Right lobe of liver (tissue), 6 donors: ENCODE results near the gene ART4. TPM values are rescaled to one million over a fixed set of nuclear protein-coding genes. Genes with fewer than 3 reads are reported as not detected.

Experiments
- ATAC-seq, 4 donors: fragments of 200-7000 bp; cut with Tn5 transposase; one replicate each; pipeline ENCODE4 v1.9.1; 2020; ENCODE audit warnings: mild to moderate bottlenecking in 4 of 4, moderate library complexity in 4 of 4
- DNase-seq, 3 donors: peaks; one replicate each; pipeline ENCODE4 v3.0.0-alpha.2; 2020
- H3K27ac ChIP-seq, 3 donors: fragments of 200-600 bp; one replicate each; pipeline ENCODE4 v1.8.0; 2022
- H3K27me3 ChIP-seq, 2 donors: fragments of 200-600 bp; one replicate each; pipeline ENCODE4 v1.8.0; 2022
- H3K36me3 ChIP-seq, 4 donors: fragments of 200-600 bp; sonication (generic) in 1 of 4; one replicate each; pipeline versions ENCODE4 v1.5.1 to v1.8.0; 2017 to 2022; ENCODE audit warnings: control low read depth in 1 of 4
- H3K4me1 ChIP-seq, 4 donors: fragments of 200-600 bp; sonication (generic) in 1 of 4; one replicate each; pipeline versions ENCODE4 v1.5.1 to v1.8.0; 2017 to 2022; ENCODE audit warnings: control low read depth in 1 of 4
- H3K4me3 ChIP-seq, 3 donors: fragments of 200-600 bp; one replicate each; pipeline ENCODE4 v1.8.0; 2022
- H3K9me3 ChIP-seq, 4 donors: fragments of 200-600 bp; sonication (generic) in 1 of 4; one replicate each; pipeline versions ENCODE4 v1.5.1 to v1.8.0; 2017 to 2022; ENCODE audit warnings: control low read depth in 1 of 4
- CTCF ChIP-seq, 4 donors: fragments of 200-600 bp in 3 of 4; fragments of 450-650 bp in 1 of 4; IDR thresholded peaks; one replicate each; pipeline versions ENCODE4 v1.5.1 to v1.8.0; 2016 to 2022; ENCODE audit warnings: antibody characterized with exemption in 4 of 4, mild to moderate bottlenecking in 2 of 4
- POLR2A ChIP-seq: fragments of 450-650 bp; IDR thresholded peaks from one replicate; pipeline ENCODE4 v1.6.1; 2017; ENCODE audit warnings: antibody characterized with exemption, mild to moderate bottlenecking
- WGBS: methylation state at CpG from one replicate; pipeline ENCODE4 v1.1.6; 2018; ENCODE audit warnings: low coverage, low lambda C conversion rate; ENCODE audit not compliant: insufficient coverage; ENCODE audit errors: missing lambda C conversion rate; 5-methylcytosine and 5-hydroxymethylcytosine counted together
- intact Hi-C, 2 donors: fragments of 100-400 bp; cut with DNase I; formaldehyde crosslinking; loops; one replicate each; pipeline versions ENCODE4 v1.11.2 to v1.14.1; 2022
- total RNA-seq, 6 experiments: library from RNA; depleted of rRNA in 2 of 6; stranded (reverse); fragments of >200 nt in 2 of 6; fragmentation: NEBNext Ultra II Directional in 3 of 6; extraction: Animal tissue kit (Norgen Biotek cat#: 25700) in 3 of 6; gene quantifications; one replicate each; pipeline versions ENCODE4 v1.1.0 to v1.2.4, GENCODE V29; 2016 to 2023
- donor health status: DM: no; HTN: yes; CAD: no.
- donor health status: DM: no; HTN: no; CAD: no.
- donor health status: DM: no; HTN: no; CAD: no.
- donor health status: DM: no; HTN: yes; CAD: no.
- donor health status: DM: no; HTN: yes; CAD: no.

Gene ART4
- total RNA-seq, 6 experiments from 2014 or later = 19.6 to 43.5 (median 25.1) TPM

GRCh38 chr12:14810953-14811483 lies 32.3 kb downstream of the ART4 start:
- DNase-seq (peak in 2 of 3 donors; percentile 23 to 62), ATAC-seq (peak; percentile 95 to 97 (median 96))
- TF ChIP-seq POLR2A (no peak), CTCF (IDR thresholded peaks at IDR 0.05) (peak; percentile 59 to 72 (median 64))
- Histone ChIP-seq H3K4me3 (no peak overlapping the region), H3K9me3 (no peaks in the 10 kb centered on the region), H3K4me1 (no peaks in the 10 kb centered on the region), H3K27ac (no peak overlapping the region), H3K36me3 (no peaks in the 10 kb centered on the region), H3K27me3 (no peaks in the 10 kb centered on the region)
- intact Hi-C loops = no loop called here
- 82% methylated on average over 1 of the region's 1 CpG for WGBS

- no peak overlapping the region for H3K27ac ChIP-seq
- 55% methylated on average over 5 of the region's 5 CpGs for WGBS
- peak overlapping the region in 1 of 3 donors; percentile 8 for H3K4me3 ChIP-seq
- H3K9me3 ChIP-seq = no peaks in the 10 kb centered on the region
- no peaks in the 10 kb centered on the region for H3K4me1 ChIP-seq
- DNase-seq (no peak), ATAC-seq (peak in 3 of 4 donors; percentile 44 to 69 (median 68))
- intact Hi-C loops = no loop called here
- TF ChIP-seq CTCF (IDR thresholded peaks at IDR 0.05) (no peak), POLR2A (no peak)
- no peaks in the 10 kb centered on the region for H3K27me3 ChIP-seq
- no peaks in the 10 kb centered on the region for H3K36me3 ChIP-seq
These were observed 33.0 kb downstream of the ART4 start for GRCh38 chr12:14810167-14810952.

GRCh38 chr12:14803830-14804160 lies 39.5 kb downstream of the ART4 start:
- DNase-seq (no peak), ATAC-seq (peak; percentile 18 to 39 (median 21))
- no peaks in the 10 kb centered on the region for H3K27me3 ChIP-seq
- H3K4me1 ChIP-seq = peaks cover 0 to 11% (median 2%) of the 10 kb centered on the region in 4 donors
- H3K36me3 ChIP-seq = peaks cover 0 to 10% (median 4%) of the 10 kb centered on the region in 4 donors
- TF ChIP-seq POLR2A = no peak
- intact Hi-C loops = no loop called here
- WGBS = 0% methylated on average over 12 of the region's 12 CpGs
- H3K9me3 ChIP-seq = no peaks in the 10 kb centered on the region
- H3K27ac ChIP-seq = peak overlapping the region; percentile 18 to 91 (median 71)
- peak overlapping the region; percentile 75 to 87 (median 86) for H3K4me3 ChIP-seq

- peak within 1 kb of the TSS; percentile 75 to 87 (median 86) for H3K4me3 ChIP-seq
- TF ChIP-seq CTCF (IDR thresholded peaks at IDR 0.05) (no peak), POLR2A (peak; percentile 71)
- 0% methylated on average over 36 of the region's 50 CpGs for WGBS
These were observed 40.1 kb downstream of the ART4 start, which contains the start of the genes C12orf60 and WBP11 for GRCh38 chr12:14803011-14803829. TSS of gene C12orf60 (plus strand) at chr12:14803670. CDS start at chr12:14822936, 19,266 bp downstream. TSS of gene WBP11 (minus strand) at chr12:14803478. CDS start at chr12:14801383, 2,095 bp downstream.

More at GRCh38 chr12:14803011-14803829, 40.1 kb downstream of the ART4 start, which contains the start of the genes C12orf60 and WBP11:
- ATAC-seq (peak; percentile 99 to 100 (median 99)), DNase-seq (peak; percentile 87 to 96 (median 93))
- Histone ChIP-seq H3K27me3 (no peaks in the 10 kb centered on the region), H3K36me3 (peaks cover 0 to 16% (median 5%) of the 10 kb centered on the region in 4 donors), H3K9me3 (no peaks in the 10 kb centered on the region), H3K27ac (peak within 1 kb of the TSS; percentile 88 to 91 (median 90)), H3K4me1 (peaks cover 0 to 11% (median 2%) of the 10 kb centered on the region in 4 donors)
- intact Hi-C loops = no loop called here
